ENCODE measurements around the gene GPR119. TPM values are rescaled to one million over a fixed set of nuclear protein-coding genes. Genes with fewer than 3 reads are reported as not detected.

GPR119 gene
- polyA plus RNA-seq, result not detected in 2 replicates

DNA sequence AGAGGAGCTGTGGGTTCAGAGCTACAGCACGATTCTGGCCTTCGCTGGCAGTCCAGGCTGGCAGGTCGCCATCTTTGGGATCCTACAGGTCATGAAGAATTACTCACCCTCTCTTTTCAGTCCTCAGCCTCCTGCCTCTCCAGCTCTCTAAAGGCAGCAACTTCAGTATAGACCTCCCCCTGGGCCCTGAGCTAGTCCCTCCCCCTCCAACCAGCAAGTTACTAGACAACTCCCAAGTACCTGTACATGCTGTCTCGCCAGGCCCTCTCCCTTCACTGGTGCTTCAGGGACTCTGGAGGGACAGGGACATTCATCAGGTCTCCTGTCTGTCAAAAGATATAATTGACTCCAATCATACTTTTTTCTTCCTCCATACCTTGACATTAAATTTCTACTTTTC is at the start of gene GPR119:
Gene GPR119 (minus strand): TSS at position 155 of the 400 bp plus-strand sequence. CDS start 227 bp downstream, outside the sequence.

DNA sequence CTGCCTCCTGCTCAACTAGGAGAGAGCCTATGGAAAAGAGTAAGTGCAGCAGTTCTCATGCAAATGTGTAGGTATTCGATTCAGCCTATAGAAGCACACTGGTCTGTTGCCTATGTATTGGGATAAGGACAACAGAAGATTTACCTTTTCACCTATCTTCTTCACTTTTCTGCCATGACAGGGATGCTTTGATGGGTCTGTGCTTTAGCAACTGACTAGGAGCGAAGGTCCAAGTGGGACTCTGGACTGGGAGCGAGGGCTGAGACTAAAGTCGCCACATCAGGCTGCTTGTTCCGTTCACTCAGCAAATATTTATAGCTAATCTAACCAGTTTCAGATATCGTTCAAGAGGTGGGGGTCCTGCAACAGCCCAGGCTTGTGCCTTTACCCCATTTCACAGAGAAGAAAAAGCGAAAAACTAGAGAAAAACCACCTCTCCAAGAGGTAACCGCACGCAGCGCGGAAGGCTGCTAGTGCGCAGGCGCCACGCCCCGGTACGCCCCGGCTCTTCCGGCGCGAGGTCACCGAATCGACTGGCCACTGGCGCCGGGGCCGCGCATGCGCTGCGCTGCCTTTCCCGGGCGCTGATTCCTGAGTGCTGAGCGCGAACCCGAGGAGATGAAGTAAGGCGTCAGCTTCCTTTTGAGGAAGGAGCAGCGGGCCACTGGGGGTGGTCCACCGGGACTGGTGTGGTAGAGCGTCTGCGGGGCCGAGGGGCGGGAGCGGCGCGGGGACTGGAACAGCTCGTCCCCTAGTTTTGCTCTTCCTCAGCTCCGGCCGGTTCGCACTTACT is 16.1 kb upstream of the GPR119 start, which contains the start of gene RBMX2:
Gene RBMX2 (plus strand): TSS at position 573 of the 793 bp plus-strand sequence. CDS start 46 bp downstream, at position 619.

DNA sequence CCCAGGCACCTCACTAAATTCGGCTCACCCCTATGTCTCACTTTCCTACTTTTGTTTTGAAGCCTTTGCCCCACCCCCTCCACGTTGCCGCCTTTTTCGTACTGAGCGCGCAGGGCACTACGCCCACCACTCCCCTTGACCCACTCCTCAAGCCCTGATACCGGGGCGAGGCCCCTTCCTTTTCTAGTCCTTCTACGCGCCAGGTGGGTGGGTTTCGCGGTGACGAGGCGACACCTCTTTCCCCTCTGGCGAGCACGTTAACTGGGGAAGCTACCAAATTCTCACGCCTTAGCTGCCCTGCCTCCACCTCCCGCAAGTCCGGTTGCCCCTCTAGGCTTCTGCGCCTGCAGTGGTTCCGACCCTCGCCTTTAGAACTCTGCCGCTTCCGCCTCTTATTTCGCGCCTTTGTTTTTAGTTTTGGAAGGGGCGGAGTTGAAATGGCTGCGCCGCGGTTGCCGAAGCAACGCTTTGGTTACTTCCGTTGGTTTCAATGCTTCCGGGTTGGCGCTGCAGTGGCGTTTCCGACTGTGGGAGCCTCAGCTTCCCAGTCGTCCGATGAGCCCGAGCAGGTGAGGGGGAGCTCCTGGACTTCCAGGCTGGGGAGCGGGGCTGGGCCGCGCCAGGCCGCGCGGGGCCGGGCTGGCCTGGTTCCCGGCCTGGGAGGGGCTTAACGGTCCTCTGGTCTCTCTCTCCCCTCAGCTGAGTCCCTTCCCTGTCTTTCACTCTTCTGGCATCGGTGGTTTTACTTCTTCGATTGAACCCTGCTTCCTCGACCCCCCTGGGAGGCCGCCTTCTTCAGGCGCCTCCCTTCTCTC is 45.9 kb downstream of the GPR119 start, which contains the start of gene SLC25A14:
Gene SLC25A14 (plus strand): TSS at position 512 of the 815 bp plus-strand sequence. CDS start 360 bp downstream, outside the sequence.

Other genes with a start within 250 kb of the GPR119 start
- gene AIFM1, start 219.8 kb downstream of the GPR119 start, polyA plus RNA-seq, result 30.9 and 40.6 TPM in 2 replicates
- 40.4 and 67.4 TPM in 2 replicates for gene RAB33A, start 213.7 kb downstream of the GPR119 start, polyA plus RNA-seq
- gene ZNF280C, start 116.8 kb downstream of the GPR119 start, polyA plus RNA-seq, result 1.1 and 1.5 TPM in 2 replicates
- gene SLC25A14, start 45.8 kb downstream of the GPR119 start, polyA plus RNA-seq, result 44.8 and 76.5 TPM in 2 replicates
- 27.7 and 37.7 TPM in 2 replicates for gene RBMX2, start 16.3 kb upstream of the GPR119 start, polyA plus RNA-seq

All from Purkinje cell (primary cell).